Lung (tissue), 12 donors: Measurements from ENCODE around the gene MINK1. TPM values are rescaled to one million over a fixed set of nuclear protein-coding genes. Genes with fewer than 3 reads are reported as not detected.

Experiments used
- ATAC-seq: fragments of 200-7000 bp; cut with Tn5 transposase; one replicate; pipeline ENCODE4 v1.9.1; 2020; ENCODE audit warnings: moderate number of reproducible peaks; ENCODE audit not compliant: insufficient read depth, low FRiP score
- DNase-seq, 3 donors: peaks; one replicate each; pipeline ENCODE4 v3.0.0-alpha.2; 2013 to 2017
- H3K27ac ChIP-seq, 2 donors: one replicate each; pipeline ENCODE4 v1.5.1; 2013; ENCODE audit warnings: mild to moderate bottlenecking in 2 of 2, moderate library complexity in 2 of 2, control low read depth in 1 of 2, inconsistent platforms in 1 of 2, low read depth in 1 of 2, low read length in 1 of 2
- H3K27me3 ChIP-seq, 3 donors: one replicate each; pipeline ENCODE4 v1.5.1; 2013; ENCODE audit warnings: low read length in 2 of 3; ENCODE audit not compliant: control insufficient read depth in 3 of 3, insufficient read depth in 3 of 3
- H3K36me3 ChIP-seq, 4 donors: one replicate each; pipeline ENCODE4 v1.5.1; 2013; ENCODE audit warnings: low read length in 4 of 4, mild to moderate bottlenecking in 1 of 4, moderate library complexity in 1 of 4; ENCODE audit not compliant: control insufficient read depth in 4 of 4, insufficient read depth in 4 of 4
- H3K4me1 ChIP-seq, 5 donors: one replicate each; pipeline ENCODE4 v1.5.1; 2013; ENCODE audit warnings: low read length in 5 of 5, mild to moderate bottlenecking in 2 of 5, moderate library complexity in 1 of 5; ENCODE audit not compliant: control insufficient read depth in 5 of 5, insufficient read depth in 5 of 5
- H3K4me3 ChIP-seq: one replicate; pipeline ENCODE4 v1.5.1; 2013; ENCODE audit warnings: mild to moderate bottlenecking, control low read depth, moderate library complexity
- H3K9ac ChIP-seq, 2 donors: one replicate each; pipeline ENCODE4 v1.5.1; 2013; ENCODE audit warnings: low read length in 2 of 2, control low read depth in 1 of 2; ENCODE audit not compliant: insufficient read depth in 1 of 2
- H3K9me3 ChIP-seq, 4 donors: one replicate each; pipeline ENCODE4 v1.5.1; 2013; ENCODE audit warnings: low read length in 3 of 4, mild to moderate bottlenecking in 1 of 4, moderate library complexity in 1 of 4; ENCODE audit not compliant: control insufficient read depth in 4 of 4, insufficient read depth in 3 of 4
- CTCF ChIP-seq: IDR thresholded peaks from 2 replicates; pipeline ENCODE4 v1.5.1; 2012; ENCODE audit warnings: mild to moderate bottlenecking; ENCODE audit errors: control extremely low read depth, extremely low read depth
- WGBS, 2 donors: extraction: QIAGEN DNeasy Blood & Tissue Kit; methylation state at CpG; one replicate each; pipeline ENCODE4 v1.1.7; 2013; 5-methylcytosine and 5-hydroxymethylcytosine counted together
- polyA plus RNA-seq, 2 donors: library from polyadenylated mRNA; stranded (reverse); fragments of 200-250 nt; gene quantifications; one replicate each; pipeline ENCODE4 v1.2.1, GENCODE V29; 2013
- total RNA-seq, 2 donors: library from RNA; depleted of rRNA in 1 of 2; stranded (reverse); fragments of >200 nt in 1 of 2; gene quantifications; one replicate each; pipeline ENCODE4 v1.2.1, GENCODE V29; 2014 to 2021
- donor health status: control.
- donor health status: control.
- donor health status: Bipolar disorder and iron deficiency.
- donor health status: healthy.
- donor health status: DM: yes; HTN: yes; CAD: no.

MINK1 gene
- total and polyA plus RNA-seq, 4 donors, result 36.5 to 95.4 (median 51.0) TPM

GRCh38 chr17:4807605-4808377 is 25.3 kb upstream of the MINK1 start:
- no peak for TF ChIP-seq CTCF
- peaks cover 0 to 17% (median 9%) of the 10 kb centered on the region in 4 donors for H3K36me3 ChIP-seq
- peak in 1 of 3 donors; percentile 29 for DNase-seq
- ATAC-seq, result no peak
- WGBS, 2 donors, result 35 to 39% methylated on average over 30 to 32 of the region's 32 CpGs
- no peak overlapping the region for H3K9ac ChIP-seq
- peak overlapping the region; percentile 69 for H3K4me3 ChIP-seq
- no peak overlapping the region for H3K27ac ChIP-seq
- no peaks in the 10 kb centered on the region for H3K27me3 ChIP-seq
- H3K4me1 ChIP-seq, result peaks cover 0 to 18% (median 8%) of the 10 kb centered on the region in 5 donors
- no peaks in the 10 kb centered on the region for H3K9me3 ChIP-seq

GRCh38 chr17:4808378-4808767 is 24.8 kb upstream of the MINK1 start:
- H3K36me3 ChIP-seq, result peaks cover 0 to 17% (median 9%) of the 10 kb centered on the region in 4 donors
- no peaks in the 10 kb centered on the region for H3K9me3 ChIP-seq
- no peak overlapping the region for H3K9ac ChIP-seq
- no peaks in the 10 kb centered on the region for H3K27me3 ChIP-seq
- peak; percentile 35 to 46 (median 42) for DNase-seq
- no peak for ATAC-seq
- H3K4me3 ChIP-seq, result no peak overlapping the region
- WGBS, 2 donors, result 44 to 65% methylated on average over 6 of the region's 6 CpGs
- peaks cover 0 to 18% (median 8%) of the 10 kb centered on the region in 5 donors for H3K4me1 ChIP-seq
- H3K27ac ChIP-seq, result no peak overlapping the region
- TF ChIP-seq CTCF, result no peak

- H3K9me3 ChIP-seq, result no peaks in the 10 kb centered on the region
- ATAC-seq, result no peak
- no peak overlapping the region for H3K27ac ChIP-seq
- WGBS, 2 donors, result 59 to 63% methylated on average over 13 of the region's 13 CpGs
- peaks cover 0 to 32% (median 23%) of the 10 kb centered on the region in 4 donors for H3K36me3 ChIP-seq
- H3K4me3 ChIP-seq, result no peak overlapping the region
- peak in 2 of 3 donors; percentile 19 to 42 for DNase-seq
- no peaks in the 10 kb centered on the region for H3K27me3 ChIP-seq
- no peak for TF ChIP-seq CTCF
- peaks cover 0 to 18% (median 8%) of the 10 kb centered on the region in 5 donors for H3K4me1 ChIP-seq
- no peak overlapping the region for H3K9ac ChIP-seq
Measured at GRCh38 chr17:4810696-4811290, 22.3 kb upstream of the MINK1 start.
